Hepatocyte (in vitro differentiated cells): ENCODE data around the gene ATP7B. TPM values are rescaled to one million over a fixed set of nuclear protein-coding genes. Genes with fewer than 3 reads are reported as not detected.
"Not testable (repeated sequence)": the region's sequence is repeated elsewhere in the genome, so short reads cannot be mapped to it uniquely, and the experiment has no call there.

Experiments used
- DNase-seq: peaks from one replicate; pipeline ENCODE4 v3.0.0-alpha.2; 2016; ENCODE audit warnings: low spot score
- H2AFZ ChIP-seq: fragments of 200-600 bp; sonication (generic); 2 replicates; pipeline ENCODE4 v1.6.0; 2016; ENCODE audit warnings: antibody characterized with exemption, mild to moderate bottlenecking
- H3K27ac ChIP-seq: fragments of 200-600 bp; sonication (generic); 2 replicates; pipeline ENCODE4 v1.5.1; 2016; ENCODE audit warnings: mild to moderate bottlenecking
- H3K27me3 ChIP-seq: fragments of 200-600 bp; sonication (generic); 2 replicates; pipeline ENCODE4 v1.6.1; 2016
- H3K36me3 ChIP-seq: fragments of 200-600 bp; sonication (generic); replicated peaks from 2 replicates; pipeline ENCODE4 v1.5.1; 2016; ENCODE audit warnings: low read depth; ENCODE audit not compliant: insufficient read depth
- H3K4me1 ChIP-seq: fragments of 200-600 bp; sonication (generic); 2 replicates; pipeline ENCODE4 v1.5.1; 2016; ENCODE audit warnings: mild to moderate bottlenecking, moderate library complexity; ENCODE audit not compliant: insufficient read depth
- H3K4me2 ChIP-seq: fragments of 200-600 bp; sonication (generic); 2 replicates; pipeline ENCODE4 v1.6.0; 2016
- H3K4me3 ChIP-seq: fragments of 200-600 bp; sonication (generic); 2 replicates; pipeline ENCODE4 v1.5.1; 2016; ENCODE audit warnings: mild to moderate bottlenecking
- H3K79me2 ChIP-seq: fragments of 200-600 bp; sonication (generic); 2 replicates; pipeline ENCODE4 v1.6.0; 2017; ENCODE audit warnings: mild to moderate bottlenecking
- H3K9me2 ChIP-seq: fragments of 200-600 bp; sonication (generic); replicated peaks from 2 replicates; pipeline ENCODE4 v1.6.0; 2017; ENCODE audit warnings: mild to moderate bottlenecking; ENCODE audit not compliant: insufficient read depth
- H3K9me3 ChIP-seq: fragments of 200-600 bp; sonication (generic); 2 replicates; pipeline ENCODE4 v1.5.1; 2016; ENCODE audit warnings: low read depth, mild to moderate bottlenecking
- H4K20me1 ChIP-seq: fragments of 200-600 bp; sonication (generic); 2 replicates; pipeline ENCODE4 v1.6.0; 2016; ENCODE audit warnings: mild to moderate bottlenecking; ENCODE audit not compliant: insufficient read depth, poor library complexity, severe bottlenecking
- EZH2 ChIP-seq: fragments of 200-600 bp; sonication (generic); IDR thresholded peaks from 2 replicates; pipeline ENCODE4 v1.6.1; 2016; ENCODE audit warnings: antibody characterized with exemption, mild to moderate bottlenecking, borderline replicate concordance
- EZH2phosphoT487 ChIP-seq: fragments of 200-600 bp; sonication (generic); IDR thresholded peaks from one replicate; pipeline ENCODE4 v1.6.1; 2018; ENCODE audit warnings: antibody characterized with exemption, mild to moderate bottlenecking, low read depth, moderate library complexity; ENCODE audit not compliant: unreplicated experiment, severe bottlenecking
- WGBS: methylation state at CpG from one replicate; pipeline ENCODE4 v1.1.6; 2016; ENCODE audit warnings: low lambda C conversion rate; ENCODE audit errors: missing lambda C conversion rate; 5-methylcytosine and 5-hydroxymethylcytosine counted together
- polyA plus RNA-seq: library from polyadenylated mRNA; unstranded; fragments of >200 nt; fragmentation: Nextera tagmentation; extraction: Ambion mirVana; gene quantifications from 2 replicates; pipeline ENCODE4 v1.2.1, GENCODE V29; 2016
- total RNA-seq: library from RNA; depleted of rRNA; stranded (reverse); fragments of >200 nt; gene quantifications from 2 replicates; pipeline ENCODE4 v1.2.3, GENCODE V29; 2014
- TF ChIP-seq, protein P1 (sequence below): fragments of 200-600 bp; sonication (generic); IDR thresholded peaks from 2 replicates; pipeline ENCODE4 v1.5.1; 2016; ENCODE audit warnings: antibody characterized with exemption, mild to moderate bottlenecking; ENCODE audit not compliant: poor library complexity

Gene ATP7B
- total and polyA plus RNA-seq, 2 experiments from 2014 or later = 47.3 to 70.0 TPM

DNA sequence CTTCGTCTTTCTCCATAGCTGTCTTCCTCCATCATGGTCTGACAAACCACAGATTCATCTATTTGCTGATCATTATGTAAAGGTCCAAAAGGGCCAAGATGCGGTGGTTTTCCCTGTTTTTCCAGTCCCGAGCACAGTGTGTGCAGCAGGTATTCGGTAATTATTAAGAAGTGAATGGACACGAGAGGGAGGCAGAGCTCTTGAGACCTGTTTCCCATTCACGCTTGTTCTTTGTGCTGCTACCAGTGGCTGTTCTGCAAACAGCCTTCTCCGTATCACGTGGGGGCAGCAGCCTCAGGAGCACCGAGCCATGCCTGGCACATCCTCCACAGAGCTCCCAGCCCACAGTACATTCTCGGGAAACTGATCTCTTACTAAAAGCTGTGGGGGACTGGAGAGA lies 99.2 kb downstream of the ATP7B start:
- Histone ChIP-seq H3K79me2 (no peaks in the 10 kb centered on the region), H3K9me2 (no peaks in the 10 kb centered on the region), H3K9me3 (no peaks in the 10 kb centered on the region), H4K20me1 (no peaks in the 10 kb centered on the region), H3K4me1 (no peaks in the 10 kb centered on the region), H3K27ac (no peak overlapping the region), H3K4me2 (no peak overlapping the region), H3K27me3 (no peaks in the 10 kb centered on the region), H2AFZ (no peak overlapping the region), H3K4me3 (no peak overlapping the region), H3K36me3 (no peaks in the 10 kb centered on the region)
- no peak for DNase-seq
- TF ChIP-seq EZH2 (no peak), EZH2phosphoT487 (no peak)
- TF ChIP-seq, protein P1, sequence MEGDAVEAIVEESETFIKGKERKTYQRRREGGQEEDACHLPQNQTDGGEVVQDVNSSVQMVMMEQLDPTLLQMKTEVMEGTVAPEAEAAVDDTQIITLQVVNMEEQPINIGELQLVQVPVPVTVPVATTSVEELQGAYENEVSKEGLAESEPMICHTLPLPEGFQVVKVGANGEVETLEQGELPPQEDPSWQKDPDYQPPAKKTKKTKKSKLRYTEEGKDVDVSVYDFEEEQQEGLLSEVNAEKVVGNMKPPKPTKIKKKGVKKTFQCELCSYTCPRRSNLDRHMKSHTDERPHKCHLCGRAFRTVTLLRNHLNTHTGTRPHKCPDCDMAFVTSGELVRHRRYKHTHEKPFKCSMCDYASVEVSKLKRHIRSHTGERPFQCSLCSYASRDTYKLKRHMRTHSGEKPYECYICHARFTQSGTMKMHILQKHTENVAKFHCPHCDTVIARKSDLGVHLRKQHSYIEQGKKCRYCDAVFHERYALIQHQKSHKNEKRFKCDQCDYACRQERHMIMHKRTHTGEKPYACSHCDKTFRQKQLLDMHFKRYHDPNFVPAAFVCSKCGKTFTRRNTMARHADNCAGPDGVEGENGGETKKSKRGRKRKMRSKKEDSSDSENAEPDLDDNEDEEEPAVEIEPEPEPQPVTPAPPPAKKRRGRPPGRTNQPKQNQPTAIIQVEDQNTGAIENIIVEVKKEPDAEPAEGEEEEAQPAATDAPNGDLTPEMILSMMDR = no peak
- 75% methylated on average over 10 of the region's 10 CpGs for WGBS

DNA sequence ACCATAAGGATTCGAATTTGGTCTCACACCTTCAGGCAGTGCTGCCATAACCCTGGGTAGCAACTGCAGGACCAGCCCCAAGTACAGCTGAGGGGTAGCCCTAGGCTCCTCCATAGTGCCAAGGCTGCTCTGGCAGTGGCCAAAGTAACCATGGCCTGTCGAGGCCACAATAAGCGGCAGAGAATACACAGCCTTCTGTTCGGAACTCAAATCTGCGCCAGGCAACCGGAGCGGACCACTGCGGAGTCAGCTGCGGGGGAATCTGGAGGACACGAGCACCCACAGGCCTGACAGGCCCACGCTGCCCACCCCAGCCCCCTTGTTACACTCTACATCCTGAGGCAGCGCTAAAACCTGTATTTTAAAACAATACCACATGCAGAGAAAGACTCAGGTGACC lies 100.7 kb downstream of the ATP7B start:
- Histone ChIP-seq H4K20me1 (no peaks in the 10 kb centered on the region), H3K4me1 (no peaks in the 10 kb centered on the region), H3K36me3 (no peaks in the 10 kb centered on the region), H3K4me3 (no peak overlapping the region), H3K79me2 (no peaks in the 10 kb centered on the region), H3K27ac (no peak overlapping the region), H3K9me2 (no peaks in the 10 kb centered on the region), H2AFZ (no peak overlapping the region), H3K27me3 (no peaks in the 10 kb centered on the region), H3K9me3 (no peaks in the 10 kb centered on the region), H3K4me2 (no peak overlapping the region)
- 96% methylated on average over 12 of the region's 12 CpGs for WGBS
- TF ChIP-seq EZH2 (no peak), EZH2phosphoT487 (no peak)
- TF ChIP-seq, protein P1 = no peak
- no peak for DNase-seq

DNA sequence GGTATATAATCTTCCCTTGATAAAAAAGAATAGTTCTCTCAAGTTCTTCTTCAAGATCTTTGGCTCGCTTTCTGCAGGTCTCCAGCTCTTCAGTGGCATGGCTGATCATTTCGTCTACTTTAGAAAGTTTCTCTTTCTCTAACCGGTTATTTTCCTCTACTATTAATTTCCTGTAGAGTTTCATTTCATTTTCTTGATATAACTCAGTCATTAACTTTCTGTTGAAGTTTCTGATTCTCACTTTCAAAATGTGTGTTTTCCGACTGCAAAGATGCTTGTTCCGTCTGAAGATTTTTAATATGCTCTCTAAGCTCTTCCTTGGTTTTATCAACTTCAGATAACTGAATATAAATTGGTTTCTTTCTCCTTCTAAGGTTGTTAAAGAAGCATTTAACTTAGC lies 102.0 kb downstream of the ATP7B start:
- H3K36me3 ChIP-seq, H3K4me3 ChIP-seq, H3K27ac ChIP-seq, H3K9me3 ChIP-seq, DNase-seq, H3K4me1 ChIP-seq, H3K9me2 ChIP-seq, H3K79me2 ChIP-seq, H4K20me1 ChIP-seq, H2AFZ ChIP-seq, H3K4me2 ChIP-seq, H3K27me3 ChIP-seq: not testable (repeated sequence)
- WGBS = 95% methylated on average over 5 of the region's 5 CpGs

DNA sequence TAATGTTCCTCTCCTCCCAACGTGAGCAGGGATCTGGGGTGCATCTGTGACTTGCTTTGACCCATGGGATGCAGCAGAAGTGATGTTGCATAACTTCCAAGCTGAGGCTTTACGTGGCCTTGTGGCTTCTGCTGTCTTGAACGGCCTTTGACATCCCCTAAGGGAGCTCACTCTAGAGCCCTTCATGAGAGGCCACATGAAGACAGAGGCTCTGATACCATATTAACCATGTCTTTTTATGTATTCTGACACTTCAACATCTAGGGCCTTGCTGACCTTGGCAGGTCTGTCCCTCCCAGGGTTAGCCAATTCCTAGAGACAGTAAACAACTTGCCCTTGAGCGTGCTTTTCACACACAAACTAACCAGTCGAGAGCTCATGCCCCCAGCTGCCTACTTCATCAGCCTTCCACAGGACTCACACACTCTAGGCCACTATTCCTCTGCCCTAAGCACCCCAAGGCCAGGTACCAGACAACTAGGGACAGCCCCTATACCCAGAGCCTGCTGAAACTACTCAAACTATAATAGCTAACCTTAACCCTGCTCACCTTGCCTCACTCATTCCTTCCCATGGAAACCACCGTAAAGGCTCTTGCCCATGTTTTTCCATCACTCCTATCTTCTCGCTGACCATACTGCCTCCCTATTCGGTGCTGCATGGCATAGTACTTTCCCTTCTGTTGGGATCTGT lies 104.1 kb downstream of the ATP7B start:
- H4K20me1 ChIP-seq = no peaks in the 10 kb centered on the region
- no peak for DNase-seq
- no peak overlapping the region for H3K4me2 ChIP-seq
- no peak overlapping the region for H3K4me3 ChIP-seq
- 86% methylated on average over 8 of the region's 8 CpGs for WGBS
- no peaks in the 10 kb centered on the region for H3K79me2 ChIP-seq
- no peaks in the 10 kb centered on the region for H3K4me1 ChIP-seq
- no peaks in the 10 kb centered on the region for H3K9me2 ChIP-seq
- H2AFZ ChIP-seq = no peak overlapping the region
- H3K9me3 ChIP-seq = no peaks in the 10 kb centered on the region
- no peak overlapping the region for H3K27ac ChIP-seq
- no peaks in the 10 kb centered on the region for H3K36me3 ChIP-seq
- no peak for TF ChIP-seq EZH2phosphoT487
- TF ChIP-seq, protein P1 = no peak
- no peak for TF ChIP-seq EZH2
- no peaks in the 10 kb centered on the region for H3K27me3 ChIP-seq
